HCT116 (cell line): Measurements from ENCODE around the gene C4A. TPM values are rescaled to one million over a fixed set of nuclear protein-coding genes. Genes with fewer than 3 reads are reported as not detected.

Source experiments
- ATAC-seq: fragments of 200-7000 bp; cut with Tn5 transposase; 2 replicates; pipeline ENCODE4 v1.9.1; 2020; ENCODE audit warnings: mild to moderate bottlenecking, moderate library complexity
- BruUV-seq: library from RNA; stranded (reverse); fragments of 400-500 nt; replicated peaks from 2 replicates; lab custom pipeline; 2021; lab: Mats Ljungman, UMichigan
- CTCF ChIA-PET: fragments of 300-600 bp; sonication (Branson Sonifier 250); formaldehyde crosslinking; loops from one replicate; lab custom pipeline; 2021; ENCODE audit warnings: antibody characterized with exemption; lab: Charles Lee
- POLR2A ChIA-PET: fragments of 300-600, 350-600 bp; sonication (Branson Sonifier 250); formaldehyde crosslinking; loops from one replicate; lab custom pipeline; 2021; ENCODE audit warnings: antibody characterized with exemption; lab: Charles Lee
- RAD21 ChIA-PET, 2 experiments: fragments of 300-600 bp; sonication (Branson Sonifier 250); formaldehyde crosslinking; loops; one replicate each; lab custom pipeline; 2023; ENCODE audit warnings: low total read pairs in 2 of 2; ENCODE audit not compliant: uncharacterized antibody in 2 of 2, unreplicated experiment in 2 of 2, low non-redundant PET in 1 of 2; lab: Charles Lee
- DNase-seq: peaks from one replicate; pipeline ENCODE4 v3.0.0-alpha.2; 2010; ENCODE audit warnings: low read depth, low spot score
- H2AFZ ChIP-seq: fragments of 200-600 bp; shearing (Covaris generic), sonication (generic); 2 replicates; pipeline ENCODE4 v1.6.1; 2017; ENCODE audit warnings: low read depth, mixed run types, mixed read lengths, antibody characterized with exemption, low read length; ENCODE audit not compliant: poor library complexity, severe bottlenecking
- H3K27ac ChIP-seq: 2 replicates; pipeline ENCODE4 v1.5.1; 2012; ENCODE audit warnings: low read depth, low read length
- H3K27me3 ChIP-seq: fragments of 200-600 bp; sonication (generic); 2 replicates; pipeline ENCODE4 v1.6.1; 2016; ENCODE audit warnings: mixed run types, low read length, mixed read lengths; ENCODE audit not compliant: insufficient read depth
- H3K36me3 ChIP-seq, 2 experiments: fragments of 200-500 bp in 1 of 2; fragments of 200-600 bp in 1 of 2; sonication (Bioruptor generic) in 1 of 2; sonication (generic) in 1 of 2; 2 replicates each; pipeline versions ENCODE4 v1.5.1 to v1.6.1; 2014 to 2016; ENCODE audit warnings: low read length in 2 of 2, inconsistent platforms in 1 of 2, mixed read lengths in 1 of 2, mixed run types in 1 of 2; ENCODE audit not compliant: insufficient read depth in 2 of 2, control insufficient read depth in 1 of 2
- H3K4me1 ChIP-seq, 2 experiments: fragments of 200-600 bp in 1 of 2; sonication (generic) in 1 of 2; 2 replicates each; pipeline versions ENCODE4 v1.5.1 to v1.6.1; 2012 to 2017; ENCODE audit warnings: low read length in 2 of 2, inconsistent platforms in 1 of 2, mild to moderate bottlenecking in 1 of 2, mixed read lengths in 1 of 2, mixed run types in 1 of 2, moderate library complexity in 1 of 2; ENCODE audit not compliant: insufficient read depth in 2 of 2, control insufficient read depth in 1 of 2
- H3K4me2 ChIP-seq: fragments of 200-600 bp; sonication (generic); 2 replicates; pipeline ENCODE4 v1.6.1; 2017; ENCODE audit warnings: mixed run types, low read length, mixed read lengths
- H3K4me3 ChIP-seq, 2 experiments: fragments of 200-600 bp in 1 of 2; sonication (generic) in 1 of 2; replicated peaks in 1 of 2; 2 replicates each; pipeline ENCODE4 v1.5.1; 2011 to 2016; ENCODE audit warnings: low read length in 2 of 2, control low read depth in 1 of 2, low read depth in 1 of 2, mild to moderate bottlenecking in 1 of 2, mixed read lengths in 1 of 2, mixed run types in 1 of 2
- H3K79me2 ChIP-seq: fragments of 200-600 bp; sonication (generic); 2 replicates; pipeline ENCODE4 v1.6.1; 2017; ENCODE audit warnings: mild to moderate bottlenecking, mixed run types, low read length, moderate library complexity, mixed read lengths; ENCODE audit not compliant: insufficient read depth
- H3K9ac ChIP-seq: fragments of 200-600 bp; sonication (generic); 2 replicates; pipeline ENCODE4 v1.6.1; 2016; ENCODE audit warnings: low read length, mixed read lengths
- H3K9me2 ChIP-seq: fragments of 200-600 bp; sonication (generic), shearing (Covaris generic); 2 replicates; pipeline ENCODE4 v1.6.1; 2017; ENCODE audit warnings: mixed run types, mild to moderate bottlenecking, moderate library complexity; ENCODE audit not compliant: insufficient read depth
- H3K9me3 ChIP-seq, 2 experiments: fragments of 200-500 bp in 1 of 2; fragments of 200-600 bp in 1 of 2; sonication (Bioruptor generic) in 1 of 2; sonication (generic) in 1 of 2; 2 replicates each; pipeline ENCODE4 v1.6.1; 2014 to 2017; ENCODE audit warnings: low read length in 2 of 2, mixed read lengths in 2 of 2, inconsistent platforms in 1 of 2, low read depth in 1 of 2, mild to moderate bottlenecking in 1 of 2, mixed run types in 1 of 2, moderate library complexity in 1 of 2; ENCODE audit not compliant: control insufficient read depth in 1 of 2, insufficient read depth in 1 of 2
- H4K20me1 ChIP-seq: fragments of 200-600 bp; sonication (generic), shearing (Covaris generic); 2 replicates; pipeline ENCODE4 v1.6.1; 2017; ENCODE audit warnings: mixed run types, mild to moderate bottlenecking, moderate library complexity; ENCODE audit not compliant: insufficient read depth
- CBX3 ChIP-seq: IDR thresholded peaks from 2 replicates; pipeline ENCODE4 v1.6.1; 2012; ENCODE audit warnings: low read depth
- CEBPB ChIP-seq: IDR thresholded peaks from 2 replicates; pipeline ENCODE4 v1.6.1; 2012; ENCODE audit warnings: low read depth
- EGR1 ChIP-seq: IDR thresholded peaks from 2 replicates; pipeline ENCODE4 v1.6.1; 2012; ENCODE audit warnings: low read depth
- ELF1 ChIP-seq: IDR thresholded peaks from 2 replicates; pipeline ENCODE4 v1.6.1; 2012; ENCODE audit warnings: low read depth, borderline replicate concordance
- EZH2 ChIP-seq: fragments of 200-600 bp; sonication (generic); IDR thresholded peaks from 2 replicates; pipeline ENCODE4 v1.6.1; 2017; ENCODE audit warnings: antibody characterized with exemption, mixed run types
- EZH2phosphoT487 ChIP-seq: fragments of 200-600 bp; IDR thresholded peaks from 2 replicates; pipeline ENCODE4 v1.6.1; 2018; ENCODE audit warnings: antibody characterized with exemption, borderline replicate concordance
- FOSL1 ChIP-seq: IDR thresholded peaks from 2 replicates; pipeline ENCODE4 v1.6.1; 2012; ENCODE audit warnings: low read depth
- JUND ChIP-seq: IDR thresholded peaks from 2 replicates; pipeline ENCODE4 v1.6.1; 2012
- POLR2A ChIP-seq: IDR thresholded peaks from 2 replicates; pipeline ENCODE4 v1.7.0; 2011; ENCODE audit warnings: borderline replicate concordance; ENCODE audit not compliant: insufficient read depth, insufficient read length; ENCODE audit errors: extremely low read depth
- POLR2AphosphoS5 ChIP-seq: IDR thresholded peaks from 2 replicates; pipeline ENCODE4 v1.6.1; 2011; ENCODE audit warnings: mild to moderate bottlenecking, low read depth, low read length, moderate library complexity
- SIN3A ChIP-seq: IDR thresholded peaks from 2 replicates; pipeline ENCODE4 v1.6.1; 2012; ENCODE audit warnings: low read depth
- SRF ChIP-seq: IDR thresholded peaks from 2 replicates; pipeline ENCODE4 v1.6.1; 2012; ENCODE audit warnings: low read depth
- TCF7L2 ChIP-seq: IDR thresholded peaks from 2 replicates; pipeline ENCODE4 v1.7.0; 2011; ENCODE audit warnings: borderline replicate concordance, inconsistent platforms; ENCODE audit not compliant: insufficient read depth, insufficient read length; ENCODE audit errors: extremely low read depth
- YY1 ChIP-seq: IDR thresholded peaks from 2 replicates; pipeline ENCODE4 v1.6.1; 2011; ENCODE audit warnings: low read length, low read depth, moderate library complexity, mild to moderate bottlenecking; ENCODE audit not compliant: insufficient replicate concordance; ENCODE audit errors: extremely low read depth
- ZFX ChIP-seq: fragments of 450-650 bp; IDR thresholded peaks from 2 replicates; pipeline ENCODE4 v1.6.1; 2017
- intact Hi-C: fragments of 100-400 bp; cut with micrococcal nuclease; formaldehyde crosslinking; loops from 2 replicates; pipeline ENCODE4 v1.10.0; 2022
- total RNA-seq: library from RNA; stranded (reverse); gene quantifications from one replicate; pipeline ENCODE4 v1.2.1, GENCODE V29; 2021; ENCODE audit not compliant: unreplicated experiment
- TF ChIP-seq, protein P1 (sequence below), 3 experiments: fragments of 200-600 bp in 1 of 3; sonication (generic) in 1 of 3; IDR thresholded peaks in 2 of 3; conservative IDR thresholded peaks in 1 of 3; 2 replicates each; pipeline ENCODE4 v1.5.1; 2012 to 2017; ENCODE audit warnings: low read depth in 2 of 3, low read length in 2 of 3, antibody characterized with exemption in 1 of 3, borderline replicate concordance in 1 of 3, control low read depth in 1 of 3, mild to moderate bottlenecking in 1 of 3, mixed read lengths in 1 of 3, mixed run types in 1 of 3, moderate library complexity in 1 of 3; ENCODE audit not compliant: insufficient read depth in 1 of 3
- TF ChIP-seq, protein P2 (sequence below): IDR thresholded peaks from 2 replicates; pipeline ENCODE4 v1.6.1; 2012; ENCODE audit warnings: low read depth
- TF ChIP-seq, protein P3 (sequence below): IDR thresholded peaks from 2 replicates; pipeline ENCODE4 v1.6.1; 2011; ENCODE audit warnings: mild to moderate bottlenecking, low read length, moderate library complexity; ENCODE audit not compliant: insufficient replicate concordance; ENCODE audit errors: extremely low read depth
- TF ChIP-seq, protein P4 (sequence below): IDR thresholded peaks from 2 replicates; pipeline ENCODE4 v1.6.1; 2012
- TF ChIP-seq, protein P5 (sequence below): IDR thresholded peaks from 2 replicates; pipeline ENCODE4 v1.6.1; 2012

C4A gene
- total RNA-seq, 1 experiment from 2014 or later: 5.1 TPM

DNA sequence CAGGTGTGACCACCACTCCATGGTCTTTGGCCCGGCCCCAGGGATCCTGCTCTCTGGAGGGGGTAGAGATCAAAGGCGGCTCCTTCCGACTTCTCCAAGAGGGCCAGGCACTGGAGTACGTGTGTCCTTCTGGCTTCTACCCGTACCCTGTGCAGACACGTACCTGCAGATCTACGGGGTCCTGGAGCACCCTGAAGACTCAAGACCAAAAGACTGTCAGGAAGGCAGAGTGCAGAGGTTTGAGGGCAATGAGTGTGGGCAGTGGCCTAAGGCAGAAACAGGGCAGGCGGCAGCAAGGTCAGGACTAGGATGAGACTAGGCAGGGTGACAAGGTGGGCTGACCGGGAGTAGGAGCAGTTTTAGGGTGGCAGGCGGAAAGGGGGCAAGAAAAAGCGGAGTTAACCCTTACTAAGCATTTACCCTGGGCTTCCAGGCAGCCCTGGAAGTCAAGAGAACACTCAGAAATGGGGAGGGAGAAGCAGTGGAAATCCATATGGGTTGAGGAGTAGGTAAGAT lies 35.4 kb upstream of the C4A start:
- Histone ChIP-seq H3K27ac (no peak overlapping the region), H3K79me2 (no peaks in the 10 kb centered on the region), H3K4me2 (no peak overlapping the region), H3K36me3 (peaks cover 0 to 4% of the 10 kb centered on the region in 2 experiments; a peak in 1 of 4 replicates), H3K9me2 (no peaks in the 10 kb centered on the region; the same call in 1 of the 2 replicates), H3K9me3 (no peaks in the 10 kb centered on the region), H3K9ac (no peak overlapping the region), H3K27me3 (no peaks in the 10 kb centered on the region), H4K20me1 (no peaks in the 10 kb centered on the region), H3K4me1 (peaks cover 7 to 43% of the 10 kb centered on the region in 2 experiments; a peak in 3 of 4 replicates), H3K4me3 (no peak overlapping the region), H2AFZ (no peak overlapping the region)
- RAD21 ChIA-PET: no interaction called here
- POLR2A ChIA-PET: no interaction called here
- no peak for DNase-seq
- TF ChIP-seq EGR1 (no peak), JUND (no peak), ELF1 (no peak), YY1 (no peak), SIN3A (no peak), EZH2 (no peak), SRF (no peak), CBX3 (no peak), ZFX (no peak), POLR2AphosphoS5 (no peak), EZH2phosphoT487 (no peak), POLR2A (no peak), CEBPB (no peak), TCF7L2 (no peak), FOSL1 (no peak)
- TF ChIP-seq, protein P1, sequence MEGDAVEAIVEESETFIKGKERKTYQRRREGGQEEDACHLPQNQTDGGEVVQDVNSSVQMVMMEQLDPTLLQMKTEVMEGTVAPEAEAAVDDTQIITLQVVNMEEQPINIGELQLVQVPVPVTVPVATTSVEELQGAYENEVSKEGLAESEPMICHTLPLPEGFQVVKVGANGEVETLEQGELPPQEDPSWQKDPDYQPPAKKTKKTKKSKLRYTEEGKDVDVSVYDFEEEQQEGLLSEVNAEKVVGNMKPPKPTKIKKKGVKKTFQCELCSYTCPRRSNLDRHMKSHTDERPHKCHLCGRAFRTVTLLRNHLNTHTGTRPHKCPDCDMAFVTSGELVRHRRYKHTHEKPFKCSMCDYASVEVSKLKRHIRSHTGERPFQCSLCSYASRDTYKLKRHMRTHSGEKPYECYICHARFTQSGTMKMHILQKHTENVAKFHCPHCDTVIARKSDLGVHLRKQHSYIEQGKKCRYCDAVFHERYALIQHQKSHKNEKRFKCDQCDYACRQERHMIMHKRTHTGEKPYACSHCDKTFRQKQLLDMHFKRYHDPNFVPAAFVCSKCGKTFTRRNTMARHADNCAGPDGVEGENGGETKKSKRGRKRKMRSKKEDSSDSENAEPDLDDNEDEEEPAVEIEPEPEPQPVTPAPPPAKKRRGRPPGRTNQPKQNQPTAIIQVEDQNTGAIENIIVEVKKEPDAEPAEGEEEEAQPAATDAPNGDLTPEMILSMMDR (IDR thresholded peaks at IDR 0.05 in 2 of 3, conservative IDR thresholded peaks at IDR 0.05 in 1 of 3; ENCODE audit: borderline replicate concordance in 1 of 3, insufficient read depth in 1 of 3, low read depth in 2 of 3, low read length in 2 of 3): no peak
- TF ChIP-seq, protein P2, sequence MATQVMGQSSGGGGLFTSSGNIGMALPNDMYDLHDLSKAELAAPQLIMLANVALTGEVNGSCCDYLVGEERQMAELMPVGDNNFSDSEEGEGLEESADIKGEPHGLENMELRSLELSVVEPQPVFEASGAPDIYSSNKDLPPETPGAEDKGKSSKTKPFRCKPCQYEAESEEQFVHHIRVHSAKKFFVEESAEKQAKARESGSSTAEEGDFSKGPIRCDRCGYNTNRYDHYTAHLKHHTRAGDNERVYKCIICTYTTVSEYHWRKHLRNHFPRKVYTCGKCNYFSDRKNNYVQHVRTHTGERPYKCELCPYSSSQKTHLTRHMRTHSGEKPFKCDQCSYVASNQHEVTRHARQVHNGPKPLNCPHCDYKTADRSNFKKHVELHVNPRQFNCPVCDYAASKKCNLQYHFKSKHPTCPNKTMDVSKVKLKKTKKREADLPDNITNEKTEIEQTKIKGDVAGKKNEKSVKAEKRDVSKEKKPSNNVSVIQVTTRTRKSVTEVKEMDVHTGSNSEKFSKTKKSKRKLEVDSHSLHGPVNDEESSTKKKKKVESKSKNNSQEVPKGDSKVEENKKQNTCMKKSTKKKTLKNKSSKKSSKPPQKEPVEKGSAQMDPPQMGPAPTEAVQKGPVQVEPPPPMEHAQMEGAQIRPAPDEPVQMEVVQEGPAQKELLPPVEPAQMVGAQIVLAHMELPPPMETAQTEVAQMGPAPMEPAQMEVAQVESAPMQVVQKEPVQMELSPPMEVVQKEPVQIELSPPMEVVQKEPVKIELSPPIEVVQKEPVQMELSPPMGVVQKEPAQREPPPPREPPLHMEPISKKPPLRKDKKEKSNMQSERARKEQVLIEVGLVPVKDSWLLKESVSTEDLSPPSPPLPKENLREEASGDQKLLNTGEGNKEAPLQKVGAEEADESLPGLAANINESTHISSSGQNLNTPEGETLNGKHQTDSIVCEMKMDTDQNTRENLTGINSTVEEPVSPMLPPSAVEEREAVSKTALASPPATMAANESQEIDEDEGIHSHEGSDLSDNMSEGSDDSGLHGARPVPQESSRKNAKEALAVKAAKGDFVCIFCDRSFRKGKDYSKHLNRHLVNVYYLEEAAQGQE: no peak
- TF ChIP-seq, protein P3, sequence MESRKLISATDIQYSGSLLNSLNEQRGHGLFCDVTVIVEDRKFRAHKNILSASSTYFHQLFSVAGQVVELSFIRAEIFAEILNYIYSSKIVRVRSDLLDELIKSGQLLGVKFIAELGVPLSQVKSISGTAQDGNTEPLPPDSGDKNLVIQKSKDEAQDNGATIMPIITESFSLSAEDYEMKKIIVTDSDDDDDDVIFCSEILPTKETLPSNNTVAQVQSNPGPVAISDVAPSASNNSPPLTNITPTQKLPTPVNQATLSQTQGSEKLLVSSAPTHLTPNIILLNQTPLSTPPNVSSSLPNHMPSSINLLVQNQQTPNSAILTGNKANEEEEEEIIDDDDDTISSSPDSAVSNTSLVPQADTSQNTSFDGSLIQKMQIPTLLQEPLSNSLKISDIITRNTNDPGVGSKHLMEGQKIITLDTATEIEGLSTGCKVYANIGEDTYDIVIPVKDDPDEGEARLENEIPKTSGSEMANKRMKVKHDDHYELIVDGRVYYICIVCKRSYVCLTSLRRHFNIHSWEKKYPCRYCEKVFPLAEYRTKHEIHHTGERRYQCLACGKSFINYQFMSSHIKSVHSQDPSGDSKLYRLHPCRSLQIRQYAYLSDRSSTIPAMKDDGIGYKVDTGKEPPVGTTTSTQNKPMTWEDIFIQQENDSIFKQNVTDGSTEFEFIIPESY: no peak
- TF ChIP-seq, protein P4, sequence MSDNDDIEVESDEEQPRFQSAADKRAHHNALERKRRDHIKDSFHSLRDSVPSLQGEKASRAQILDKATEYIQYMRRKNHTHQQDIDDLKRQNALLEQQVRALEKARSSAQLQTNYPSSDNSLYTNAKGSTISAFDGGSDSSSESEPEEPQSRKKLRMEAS: no peak
- TF ChIP-seq, protein P5, sequence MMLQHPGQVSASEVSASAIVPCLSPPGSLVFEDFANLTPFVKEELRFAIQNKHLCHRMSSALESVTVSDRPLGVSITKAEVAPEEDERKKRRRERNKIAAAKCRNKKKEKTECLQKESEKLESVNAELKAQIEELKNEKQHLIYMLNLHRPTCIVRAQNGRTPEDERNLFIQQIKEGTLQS: no peak
- intact Hi-C loops: no loop called here
- BruUV-seq: no TSS peak
- CTCF ChIA-PET: no interaction called here
- ATAC-seq: no peak
